Prostate gland (tissue), 2 donors: ENCODE measurements around the gene IRS1. TPM values are rescaled to one million over a fixed set of nuclear protein-coding genes. Genes with fewer than 3 reads are reported as not detected.

Source experiments
- DNase-seq: peaks from one replicate; pipeline ENCODE4 v3.0.0-alpha.2; 2019; ENCODE audit warnings: low spot score
- H3K27ac ChIP-seq, 2 donors: fragments of 200-600 bp; sonication (generic); 2 replicates each; pipeline ENCODE4 v1.5.1; 2017 to 2019
- H3K27me3 ChIP-seq: fragments of 200-600 bp; sonication (generic); replicated peaks from 2 replicates; pipeline ENCODE4 v1.5.1; 2019; ENCODE audit not compliant: insufficient read depth
- H3K36me3 ChIP-seq, 2 donors: fragments of 200-600 bp; sonication (generic); 1 replicate in 1 of 2; 2 replicates in 1 of 2; pipeline versions ENCODE4 v1.5.1 to v1.8.1; 2017 to 2019
- H3K4me1 ChIP-seq: fragments of 200-600 bp; sonication (generic); replicated peaks from 2 replicates; pipeline ENCODE4 v1.5.1; 2019
- H3K4me3 ChIP-seq, 2 donors: fragments of 200-600 bp; sonication (generic); 2 replicates each; pipeline ENCODE4 v1.5.1; 2017 to 2019
- H3K9me3 ChIP-seq: fragments of 200-600 bp; sonication (generic); 2 replicates; pipeline ENCODE4 v1.5.1; 2017
- CTCF ChIP-seq, 4 experiments: fragments of 200-600 bp in 2 of 4; fragments of 450-650 bp in 2 of 4; sonication (generic) in 2 of 4; IDR thresholded peaks; 1 replicate in 3 of 4; 2 replicates in 1 of 4; pipeline ENCODE4 v1.5.1; 2016 to 2019; ENCODE audit warnings: antibody characterized with exemption in 4 of 4, mild to moderate bottlenecking in 2 of 4, moderate library complexity in 2 of 4
- POLR2A ChIP-seq: fragments of 450-650 bp; IDR thresholded peaks from one replicate; pipeline ENCODE4 v1.6.1; 2016; ENCODE audit warnings: antibody characterized with exemption, mild to moderate bottlenecking
- POLR2AphosphoS5 ChIP-seq: sonication (generic); formaldehyde crosslinking; IDR thresholded peaks from one replicate; pipeline ENCODE4 v1.6.1; 2017; ENCODE audit warnings: antibody characterized with exemption
- WGBS: methylation state at CpG from one replicate; pipeline ENCODE4 v1.1.5; 2018; 5-methylcytosine and 5-hydroxymethylcytosine counted together
- intact Hi-C: fragments of 100-400 bp; cut with DNase I; formaldehyde crosslinking; loops from one replicate; pipeline ENCODE4 v1.14.2; 2022
- total RNA-seq, 2 donors: library from RNA; depleted of rRNA; stranded (reverse); fragments of >200 nt; gene quantifications; one replicate each; pipeline ENCODE4 v1.1.0, GENCODE V29; 2016

IRS1 gene
- total RNA-seq, 2 donors from 2014 or later: 37.6 to 40.6 TPM

- 90% methylated on average over 4 of the region's 4 CpGs for WGBS
- DNase-seq: no peak
- no peak overlapping the region for H3K4me3 ChIP-seq
- intact Hi-C loops: no loop called here
- H3K27ac ChIP-seq: no peak overlapping the region
- H3K9me3 ChIP-seq: no peaks in the 10 kb centered on the region
- H3K36me3 ChIP-seq: no peaks in the 10 kb centered on the region
- no peaks in the 10 kb centered on the region for H3K27me3 ChIP-seq
- no peaks in the 10 kb centered on the region for H3K4me1 ChIP-seq
- no peak for TF ChIP-seq POLR2A
- no peak for TF ChIP-seq CTCF (IDR thresholded peaks at IDR 0.05)
- no peak for TF ChIP-seq POLR2AphosphoS5
These were observed 67.0 kb downstream of the IRS1 start for GRCh38 chr2:226732478-226733188.

- Histone ChIP-seq H3K4me1 (no peaks in the 10 kb centered on the region), H3K27me3 (no peaks in the 10 kb centered on the region), H3K27ac (no peak overlapping the region), H3K9me3 (no peaks in the 10 kb centered on the region), H3K4me3 (no peak overlapping the region), H3K36me3 (no peaks in the 10 kb centered on the region)
- intact Hi-C loops: no loop called here
- TF ChIP-seq POLR2A: no peak
- TF ChIP-seq POLR2AphosphoS5: no peak
- TF ChIP-seq CTCF (IDR thresholded peaks at IDR 0.05): no peak
- no peak for DNase-seq
- 79% methylated on average over 4 of the region's 4 CpGs for WGBS
These were observed 69.1 kb downstream of the IRS1 start for GRCh38 chr2:226730481-226730880.

GRCh38 chr2:226728996-226729395 lies 70.6 kb downstream of the IRS1 start:
- TF ChIP-seq CTCF (IDR thresholded peaks at IDR 0.05) (no peak), POLR2A (no peak), POLR2AphosphoS5 (no peak)
- 100% methylated on average over 1 of the region's 1 CpG for WGBS
- no peaks in the 10 kb centered on the region for H3K9me3 ChIP-seq
- no peaks in the 10 kb centered on the region for H3K4me1 ChIP-seq
- no peaks in the 10 kb centered on the region for H3K27me3 ChIP-seq
- no peak for DNase-seq
- H3K4me3 ChIP-seq: no peak overlapping the region
- H3K36me3 ChIP-seq: no peaks in the 10 kb centered on the region
- intact Hi-C loops: loop anchor here (10.0 kb wide), 1 partner anchor 834 kb away; no protein-coding TSS in a partner anchor
- H3K27ac ChIP-seq: no peak overlapping the region

GRCh38 chr2:226727251-226727650 lies 72.4 kb downstream of the IRS1 start:
- no peaks in the 10 kb centered on the region for H3K4me1 ChIP-seq
- no peaks in the 10 kb centered on the region for H3K36me3 ChIP-seq
- WGBS: 54% methylated on average over 1 of the region's 1 CpG
- H3K27ac ChIP-seq: no peak overlapping the region
- TF ChIP-seq CTCF (IDR thresholded peaks at IDR 0.05): no peak
- TF ChIP-seq POLR2A: no peak
- no peak for TF ChIP-seq POLR2AphosphoS5
- H3K4me3 ChIP-seq: no peak overlapping the region
- DNase-seq: no peak
- H3K27me3 ChIP-seq: no peaks in the 10 kb centered on the region
- no peaks in the 10 kb centered on the region for H3K9me3 ChIP-seq
- intact Hi-C loops: loop anchor here (10.0 kb wide), 1 partner anchor 832 kb away; no protein-coding TSS in a partner anchor

- DNase-seq: no peak
- Histone ChIP-seq H3K27ac (no peak overlapping the region), H3K27me3 (no peaks in the 10 kb centered on the region), H3K4me3 (no peak overlapping the region), H3K4me1 (no peaks in the 10 kb centered on the region), H3K9me3 (no peaks in the 10 kb centered on the region), H3K36me3 (no peaks in the 10 kb centered on the region)
- intact Hi-C loops: loop anchor here (10.0 kb wide), 1 partner anchor 832 kb away; no protein-coding TSS in a partner anchor
- 89% methylated on average over 2 of the region's 2 CpGs for WGBS
- TF ChIP-seq CTCF (IDR thresholded peaks at IDR 0.05) (no peak), POLR2AphosphoS5 (no peak), POLR2A (no peak)
These were observed 73.1 kb downstream of the IRS1 start for GRCh38 chr2:226726546-226726945.
